Epithelial cell of esophagus (primary cell): ENCODE data around the gene GALNTL6.

Source experiments
- DNase-seq: peaks from one replicate; pipeline ENCODE4 v3.0.0; 2010; ENCODE audit warnings: low read depth
- H3K4me3 ChIP-seq: 2 replicates; pipeline ENCODE4 v1.5.1; 2011; ENCODE audit warnings: mild to moderate bottlenecking, low read length, control low read depth
- TF ChIP-seq, protein P1 (sequence below): IDR thresholded peaks from 2 replicates; pipeline ENCODE4 v1.5.1; 2011; ENCODE audit warnings: low read depth, mild to moderate bottlenecking, low read length, control low read depth, inconsistent platforms; ENCODE audit not compliant: insufficient read depth; ENCODE audit errors: missing control alignments

GALNTL6 gene

GRCh38 chr4:171794528-171794927, 18.7 kb upstream of the GALNTL6 start:
- TF ChIP-seq, protein P1, sequence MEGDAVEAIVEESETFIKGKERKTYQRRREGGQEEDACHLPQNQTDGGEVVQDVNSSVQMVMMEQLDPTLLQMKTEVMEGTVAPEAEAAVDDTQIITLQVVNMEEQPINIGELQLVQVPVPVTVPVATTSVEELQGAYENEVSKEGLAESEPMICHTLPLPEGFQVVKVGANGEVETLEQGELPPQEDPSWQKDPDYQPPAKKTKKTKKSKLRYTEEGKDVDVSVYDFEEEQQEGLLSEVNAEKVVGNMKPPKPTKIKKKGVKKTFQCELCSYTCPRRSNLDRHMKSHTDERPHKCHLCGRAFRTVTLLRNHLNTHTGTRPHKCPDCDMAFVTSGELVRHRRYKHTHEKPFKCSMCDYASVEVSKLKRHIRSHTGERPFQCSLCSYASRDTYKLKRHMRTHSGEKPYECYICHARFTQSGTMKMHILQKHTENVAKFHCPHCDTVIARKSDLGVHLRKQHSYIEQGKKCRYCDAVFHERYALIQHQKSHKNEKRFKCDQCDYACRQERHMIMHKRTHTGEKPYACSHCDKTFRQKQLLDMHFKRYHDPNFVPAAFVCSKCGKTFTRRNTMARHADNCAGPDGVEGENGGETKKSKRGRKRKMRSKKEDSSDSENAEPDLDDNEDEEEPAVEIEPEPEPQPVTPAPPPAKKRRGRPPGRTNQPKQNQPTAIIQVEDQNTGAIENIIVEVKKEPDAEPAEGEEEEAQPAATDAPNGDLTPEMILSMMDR: no peak
- no peak for DNase-seq
- H3K4me3 ChIP-seq: no peak overlapping the region

- TF ChIP-seq, protein P1: no peak
- no peak overlapping the region for H3K4me3 ChIP-seq
- no peak for DNase-seq
Measured at GRCh38 chr4:171809854-171810253, 3.4 kb upstream of the GALNTL6 start.

- DNase-seq: no peak
- TF ChIP-seq, protein P1: no peak
- H3K4me3 ChIP-seq: no peak overlapping the region
Measured at GRCh38 chr4:171812333-171812664, 905 bp upstream of the GALNTL6 start.

- TF ChIP-seq, protein P1: no peak
- DNase-seq: no peak
Measured at GRCh38 chr4:171813526-171814250, 484 bp downstream of the GALNTL6 start.

DNA sequence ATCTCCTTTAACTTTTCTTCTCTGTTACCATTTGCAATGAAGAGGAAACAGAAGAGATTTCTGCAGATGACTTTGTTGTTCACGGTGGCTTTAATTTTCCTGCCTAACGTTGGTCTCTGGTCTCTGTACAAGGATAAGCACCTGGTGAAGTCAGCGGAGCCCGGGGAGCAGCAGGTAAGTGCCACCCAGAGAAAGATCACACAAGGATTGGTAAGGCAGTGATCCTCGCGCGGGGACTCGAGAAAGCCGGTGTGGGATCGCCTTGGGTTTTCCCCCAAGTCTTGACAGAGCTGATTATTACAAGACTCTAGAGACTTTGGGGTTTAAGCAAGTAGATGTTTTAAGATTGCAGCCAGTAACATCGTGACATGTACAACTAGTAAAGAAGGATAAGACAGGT, 1.3 kb downstream of the GALNTL6 start:
- TF ChIP-seq, protein P1: no peak
- H3K4me3 ChIP-seq: no peak overlapping the region
- no peak for DNase-seq

More at GRCh38 chr4:171813526-171814250, 484 bp downstream of the GALNTL6 start:
- peak overlapping the region; percentile 32 for H3K4me3 ChIP-seq

DNA sequence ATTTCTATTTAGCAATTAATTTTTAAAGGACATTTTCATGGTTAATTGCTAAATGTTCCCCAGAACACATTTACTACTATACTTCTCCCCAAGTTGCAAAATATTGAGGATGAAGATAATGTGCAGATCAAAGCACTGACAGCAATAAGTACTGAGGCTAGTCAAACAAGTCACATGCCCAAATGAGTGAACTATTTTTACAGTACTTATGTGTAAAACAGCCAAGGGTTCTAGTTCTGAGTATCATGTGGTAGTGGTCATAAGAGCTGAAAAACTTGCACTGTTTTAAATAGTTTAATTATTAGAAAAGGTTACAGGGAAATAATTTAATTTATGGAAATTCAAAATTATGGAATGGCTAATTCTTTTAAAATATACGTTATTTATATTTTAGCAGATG, 3.8 kb downstream of the GALNTL6 start:
- no peak for DNase-seq
- no peak overlapping the region for H3K4me3 ChIP-seq
- TF ChIP-seq, protein P1: no peak

DNA sequence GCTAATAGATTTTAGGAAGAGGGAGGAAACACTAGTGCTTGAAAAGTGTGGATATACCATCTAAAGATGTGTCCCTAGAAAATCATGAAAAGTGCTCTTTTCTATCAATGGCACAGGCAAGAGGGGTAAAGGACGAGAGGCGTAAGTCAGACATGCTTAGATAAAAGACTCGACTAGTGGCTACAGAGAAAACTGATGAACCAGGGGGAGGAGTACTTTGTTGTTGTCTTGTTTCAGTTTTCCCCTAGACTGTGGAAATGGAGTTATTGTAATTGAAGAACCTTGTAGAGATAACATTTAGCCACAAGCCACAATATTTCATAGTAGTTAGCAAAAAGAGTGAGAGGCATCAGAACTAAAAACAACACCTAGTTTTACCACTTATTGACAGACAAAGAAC, 21.4 kb downstream of the GALNTL6 start:
- TF ChIP-seq, protein P1: no peak
- H3K4me3 ChIP-seq: no peak overlapping the region
- DNase-seq: no peak
